ENCODE results near the gene SLC27A3.

DNA sequence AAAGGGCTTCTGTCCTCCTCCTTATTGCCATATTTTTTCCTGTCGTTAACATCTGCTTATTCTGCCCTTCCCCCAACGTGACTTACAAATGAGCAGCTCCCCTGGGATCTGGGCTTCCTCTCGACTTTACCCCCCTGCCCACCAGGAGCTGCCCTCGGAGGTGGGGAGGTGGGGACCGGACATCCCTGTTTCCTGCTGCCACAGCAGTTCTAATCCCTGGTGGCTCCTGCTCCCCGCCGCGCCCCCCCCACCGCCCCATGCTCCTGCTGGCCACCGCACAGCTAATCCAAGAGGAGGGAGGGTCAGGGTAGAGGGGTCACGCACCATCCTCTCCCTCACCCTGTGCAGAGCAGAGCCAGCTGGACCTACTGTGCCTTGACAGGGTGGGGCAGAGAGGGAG is 4.4 kb upstream of the SLC27A3 start:
- TF ChIP-seq POLR2A (IDR thresholded peaks at IDR 0.05) = no peak
- TF ChIP-seq, protein P1, sequence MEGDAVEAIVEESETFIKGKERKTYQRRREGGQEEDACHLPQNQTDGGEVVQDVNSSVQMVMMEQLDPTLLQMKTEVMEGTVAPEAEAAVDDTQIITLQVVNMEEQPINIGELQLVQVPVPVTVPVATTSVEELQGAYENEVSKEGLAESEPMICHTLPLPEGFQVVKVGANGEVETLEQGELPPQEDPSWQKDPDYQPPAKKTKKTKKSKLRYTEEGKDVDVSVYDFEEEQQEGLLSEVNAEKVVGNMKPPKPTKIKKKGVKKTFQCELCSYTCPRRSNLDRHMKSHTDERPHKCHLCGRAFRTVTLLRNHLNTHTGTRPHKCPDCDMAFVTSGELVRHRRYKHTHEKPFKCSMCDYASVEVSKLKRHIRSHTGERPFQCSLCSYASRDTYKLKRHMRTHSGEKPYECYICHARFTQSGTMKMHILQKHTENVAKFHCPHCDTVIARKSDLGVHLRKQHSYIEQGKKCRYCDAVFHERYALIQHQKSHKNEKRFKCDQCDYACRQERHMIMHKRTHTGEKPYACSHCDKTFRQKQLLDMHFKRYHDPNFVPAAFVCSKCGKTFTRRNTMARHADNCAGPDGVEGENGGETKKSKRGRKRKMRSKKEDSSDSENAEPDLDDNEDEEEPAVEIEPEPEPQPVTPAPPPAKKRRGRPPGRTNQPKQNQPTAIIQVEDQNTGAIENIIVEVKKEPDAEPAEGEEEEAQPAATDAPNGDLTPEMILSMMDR (IDR thresholded peaks at IDR 0.05) = no peak

Data from Peyer's patch (tissue), 4 donors.